ENCODE measurements around the gene CCT7.

The CCT7 gene

GRCh38 chr2:73267008-73267407 is 32.9 kb downstream of the CCT7 start:
- no peak for DNase-seq (ENCODE audit: low read depth, low spot score)

- no peak for DNase-seq (ENCODE audit: low read depth, low spot score)
Measured at GRCh38 chr2:73268366-73268829, 34.3 kb downstream of the CCT7 start.

GRCh38 chr2:73268830-73269685 is 35.0 kb downstream of the CCT7 start:
- peak; percentile 77 for DNase-seq (ENCODE audit: low read depth, low spot score)

GRCh38 chr2:73269686-73270465 is 35.8 kb downstream of the CCT7 start:
- DNase-seq (ENCODE audit: low read depth, low spot score): no peak

GRCh38 chr2:73272270-73272669 is 38.2 kb downstream of the CCT7 start:
- peak; percentile 51 for DNase-seq (ENCODE audit: low read depth, low spot score)

- no peak for DNase-seq (ENCODE audit: low read depth, low spot score)
Measured at GRCh38 chr2:73279852-73280251, 45.7 kb downstream of the CCT7 start.

- DNase-seq (ENCODE audit: low read depth, low spot score): no peak
Measured at GRCh38 chr2:73281244-73281643, 47.1 kb downstream of the CCT7 start.

GRCh38 chr2:73282924-73283544 is 48.9 kb downstream of the CCT7 start:
- DNase-seq (ENCODE audit: low read depth, low spot score): no peak

- DNase-seq (ENCODE audit: low read depth, low spot score): no peak
Measured at GRCh38 chr2:73283545-73284295, 49.6 kb downstream of the CCT7 start.

- peak; percentile 31 for DNase-seq (ENCODE audit: low read depth, low spot score)
Measured at GRCh38 chr2:73284296-73285158, 50.4 kb downstream of the CCT7 start, which contains the start of gene FBXO41. Gene FBXO41 (minus strand): TSS chr2:73284478. CDS start chr2:73269630, 14,848 bp downstream.

GRCh38 chr2:73285159-73285739 is 51.1 kb downstream of the CCT7 start:
- peak; percentile 18 for DNase-seq (ENCODE audit: low read depth, low spot score)

- DNase-seq (ENCODE audit: low read depth, low spot score): no peak
Measured at GRCh38 chr2:73286134-73286655, 52.1 kb downstream of the CCT7 start.

GRCh38 chr2:73289304-73289703 is 55.2 kb downstream of the CCT7 start:
- no peak for DNase-seq (ENCODE audit: low read depth, low spot score)

- DNase-seq (ENCODE audit: low read depth, low spot score): peak; percentile 56
Measured at GRCh38 chr2:73290049-73290839, 56.1 kb downstream of the CCT7 start.

- DNase-seq (ENCODE audit: low read depth, low spot score): peak; percentile 85
Measured at GRCh38 chr2:73291093-73291460, 57.0 kb downstream of the CCT7 start.

- DNase-seq (ENCODE audit: low read depth, low spot score): peak; percentile 84
Measured at GRCh38 chr2:73291461-73292315, 57.6 kb downstream of the CCT7 start.

- peak; percentile 14 for DNase-seq (ENCODE audit: low read depth, low spot score)
Measured at GRCh38 chr2:73292316-73292905, 58.3 kb downstream of the CCT7 start.

Data from ELF-1 (cell line).